ENCODE results near the gene VRTN.

Gene VRTN

DNA sequence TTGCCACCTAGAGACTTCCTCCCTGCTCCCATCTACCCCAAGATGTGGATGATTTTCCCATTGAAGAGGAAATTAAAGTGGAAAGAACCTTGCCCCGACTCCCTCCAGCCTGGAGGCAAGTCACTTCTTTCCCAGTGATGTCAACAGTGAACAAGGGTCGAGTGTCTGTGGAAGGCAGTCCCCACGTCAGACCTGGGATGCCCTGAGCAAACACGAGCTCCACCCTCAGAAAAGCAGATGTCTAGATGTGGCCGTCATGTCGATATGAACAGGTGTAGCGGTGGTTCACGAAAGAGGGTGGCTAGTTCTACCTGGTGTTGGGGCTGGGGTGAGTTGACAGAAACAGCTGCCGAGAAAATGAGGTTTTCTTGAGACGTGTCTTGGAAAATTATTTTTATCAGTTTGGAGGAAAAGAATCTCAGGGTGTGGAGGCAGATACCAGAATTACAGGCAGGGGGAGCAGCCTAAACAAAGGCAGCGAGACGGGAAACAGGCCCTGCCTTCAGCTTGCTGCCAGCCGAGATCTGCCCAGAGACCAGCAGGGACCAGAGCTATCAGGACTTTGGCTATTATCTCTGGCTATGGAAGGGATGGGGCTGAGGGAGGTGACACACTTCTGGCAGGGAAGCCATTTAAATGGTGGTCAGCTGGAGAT, 51.9 kb downstream of the VRTN start:
- DNase-seq, result no peak

DNA sequence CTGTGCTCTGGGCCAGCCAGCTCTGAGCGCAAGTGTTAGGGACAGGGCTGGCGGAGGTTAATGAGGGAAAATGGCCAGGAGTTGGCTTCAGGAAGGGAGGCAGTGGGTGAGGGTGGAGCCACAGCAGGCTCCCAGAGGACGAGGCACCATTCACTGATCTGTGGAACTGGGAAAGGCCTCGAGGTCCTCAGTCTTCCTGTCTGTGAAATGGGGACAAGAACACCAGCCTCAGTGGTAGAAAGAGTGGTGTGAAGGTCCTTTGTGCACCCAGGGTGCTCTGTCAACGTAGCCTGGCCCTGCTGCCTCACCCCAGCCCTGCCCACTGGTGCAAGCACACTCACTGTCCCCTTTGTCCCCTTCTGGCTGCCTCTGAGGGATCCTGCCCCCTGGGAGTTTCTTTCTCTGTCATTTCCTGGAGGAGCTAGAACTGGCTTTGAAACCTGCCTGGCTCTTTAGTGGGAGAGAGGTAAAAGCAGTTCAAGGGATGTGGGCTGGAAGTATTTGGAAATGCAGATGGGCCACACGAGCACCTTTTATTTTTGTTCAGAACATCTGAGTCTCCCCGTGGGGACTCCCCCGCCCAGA, 52.7 kb downstream of the VRTN start:
- DNase-seq, result no peak

DNA sequence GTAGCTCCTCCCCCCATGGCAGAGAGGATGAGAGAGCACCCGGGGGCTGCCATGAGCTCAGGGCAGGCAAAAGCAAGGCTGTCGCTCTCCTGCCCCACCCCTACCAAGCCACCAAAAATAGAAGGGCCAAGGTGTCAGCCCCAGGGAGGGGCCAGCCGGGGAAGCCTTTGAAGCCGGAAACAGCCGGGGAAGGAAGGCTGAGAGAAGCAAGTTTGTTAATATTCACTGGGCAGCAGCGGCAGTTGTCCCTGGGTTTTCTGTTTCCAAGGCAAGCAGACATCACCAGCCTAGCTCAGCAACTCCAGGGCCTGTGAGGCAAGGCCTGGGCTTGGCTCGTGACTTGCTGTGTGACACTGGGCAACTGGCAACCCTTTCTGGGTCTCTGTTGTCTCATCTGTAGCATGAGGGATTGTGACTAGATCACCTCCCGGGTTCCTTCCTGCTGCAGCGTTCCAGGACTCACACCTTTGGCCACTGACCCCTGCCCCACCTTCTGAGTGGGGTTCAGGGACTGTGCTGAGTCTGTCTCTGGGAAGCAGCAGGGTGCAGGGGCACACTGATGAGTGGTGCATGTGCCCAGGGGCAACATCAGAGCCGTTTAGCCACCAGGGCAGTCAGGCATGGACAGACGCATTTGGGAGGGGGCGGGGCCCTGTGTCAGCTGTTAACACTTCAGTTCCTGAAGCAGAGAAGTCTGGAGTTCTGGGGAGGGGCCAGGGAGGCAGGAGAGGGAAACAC, 53.4 kb downstream of the VRTN start:
- DNase-seq, result peak; percentile 42

DNA sequence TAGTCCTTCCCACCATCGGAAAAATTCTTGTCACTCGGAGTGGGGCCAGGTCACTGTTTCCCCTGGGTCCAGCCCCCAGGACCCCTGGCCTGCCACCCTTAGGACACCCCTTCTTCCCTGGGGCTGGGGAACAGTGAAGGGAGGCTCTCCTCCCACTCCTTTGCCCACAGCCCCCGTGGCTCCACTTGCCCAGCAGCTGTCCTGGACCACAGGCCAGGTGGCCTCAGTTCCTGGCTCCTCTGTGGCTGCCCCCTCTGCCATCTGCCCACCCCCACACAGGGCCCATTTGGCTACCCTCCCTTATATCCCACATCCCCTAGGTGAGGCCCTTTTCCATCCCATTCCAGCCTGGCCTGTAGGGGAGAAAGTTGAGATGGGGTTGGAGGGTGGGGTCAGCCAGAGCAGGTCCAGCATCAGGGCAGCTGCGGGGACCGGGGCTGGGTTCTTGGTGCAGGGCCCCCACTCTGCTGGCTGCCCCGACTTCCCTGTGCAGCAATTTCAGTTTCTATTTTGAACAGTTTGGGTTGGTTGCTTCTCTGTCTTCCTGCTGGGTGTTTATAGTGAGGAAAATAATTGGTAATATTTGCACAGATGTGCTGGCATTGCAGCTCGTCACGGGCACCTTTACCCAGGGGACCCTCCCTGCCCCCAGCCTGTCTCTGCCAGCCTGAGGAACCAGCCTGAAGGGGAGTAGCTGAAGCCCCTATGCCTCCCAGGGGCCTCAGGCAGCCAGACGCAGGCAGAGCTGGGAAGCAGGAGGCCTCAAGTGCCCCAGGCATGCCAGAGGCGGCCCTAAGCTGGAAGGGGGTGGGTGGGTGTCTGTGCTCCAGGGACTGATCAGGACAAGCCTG, 54.4 kb downstream of the VRTN start:
- DNase-seq, result no peak

DNA sequence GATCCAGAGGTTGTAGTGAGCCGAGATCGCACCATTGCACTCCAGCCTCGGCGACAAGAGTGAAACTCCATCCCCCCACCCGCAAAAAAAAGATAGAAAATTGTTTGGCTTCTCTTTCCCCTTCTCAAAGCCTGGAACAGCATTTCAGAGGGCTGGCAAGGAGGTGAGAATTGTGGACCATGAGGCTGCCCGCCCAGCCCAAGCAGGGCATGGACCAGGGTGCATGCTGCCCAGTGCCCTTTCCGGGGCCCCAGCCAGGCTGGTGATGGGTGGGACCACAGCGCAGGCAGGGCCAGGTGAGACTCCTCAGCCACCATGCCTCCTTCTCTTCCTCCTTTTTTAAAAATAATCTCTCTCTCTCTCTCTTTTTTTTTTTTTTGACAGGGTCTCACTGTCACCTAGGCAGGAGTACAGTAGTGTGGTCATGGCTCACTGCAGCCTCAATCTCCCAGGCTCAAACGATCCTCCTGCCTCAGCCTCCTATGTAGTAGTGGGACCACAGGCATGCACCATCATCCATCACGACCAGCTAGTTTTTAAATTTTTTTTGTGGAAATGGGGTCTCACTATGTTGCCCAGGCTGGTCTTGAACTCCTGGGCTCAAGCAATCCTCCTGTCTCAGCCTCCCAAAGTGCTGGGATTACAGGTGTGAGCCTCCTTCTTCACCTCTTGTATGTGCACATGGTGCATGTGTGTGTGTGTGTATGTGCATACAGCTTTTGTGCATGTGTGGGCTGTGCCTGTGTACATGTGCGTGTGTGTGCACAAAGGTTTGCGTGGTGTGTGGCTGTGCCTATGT, 55.5 kb downstream of the VRTN start:
- DNase-seq, result no peak

DNA sequence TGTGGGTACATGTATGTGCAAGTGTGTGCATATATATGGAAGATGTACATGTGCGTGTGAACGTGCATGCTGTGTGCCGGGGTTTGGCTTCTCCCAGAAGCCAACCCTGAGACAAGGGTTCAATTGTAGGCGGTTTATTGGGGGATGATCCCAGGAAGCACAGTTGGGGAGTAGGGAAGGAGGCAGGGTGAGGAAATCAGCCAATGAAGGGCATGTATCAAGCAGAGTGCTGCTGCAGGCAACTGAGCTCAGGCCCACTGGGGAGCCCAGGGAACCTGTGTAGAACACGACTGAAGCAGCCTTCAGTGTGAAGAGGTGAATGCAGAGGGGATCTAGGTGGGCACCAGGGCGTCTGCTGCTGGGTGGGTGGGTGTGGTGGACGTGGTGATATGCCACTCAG, 56.2 kb downstream of the VRTN start:
- no peak for DNase-seq

DNA sequence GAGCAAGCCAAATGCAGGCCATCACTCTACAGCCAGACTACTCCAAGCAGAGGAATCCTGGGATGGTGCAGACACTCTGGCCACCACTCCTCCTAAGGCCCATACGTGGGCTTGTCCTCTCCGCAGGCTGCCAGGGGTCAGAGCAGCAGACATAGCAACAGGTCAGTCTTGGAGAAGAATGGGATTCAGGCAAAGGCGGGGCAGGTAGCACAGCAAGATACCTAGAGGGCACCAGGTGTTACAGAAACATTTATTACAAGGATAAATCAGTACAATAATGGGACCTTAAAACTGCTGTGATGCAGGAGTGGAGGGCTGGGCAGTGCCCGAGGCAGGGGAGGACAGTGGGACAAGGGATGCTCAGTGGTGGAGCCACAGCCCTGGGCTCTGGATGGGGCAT, 57.4 kb downstream of the VRTN start:
- DNase-seq, result no peak

DNA sequence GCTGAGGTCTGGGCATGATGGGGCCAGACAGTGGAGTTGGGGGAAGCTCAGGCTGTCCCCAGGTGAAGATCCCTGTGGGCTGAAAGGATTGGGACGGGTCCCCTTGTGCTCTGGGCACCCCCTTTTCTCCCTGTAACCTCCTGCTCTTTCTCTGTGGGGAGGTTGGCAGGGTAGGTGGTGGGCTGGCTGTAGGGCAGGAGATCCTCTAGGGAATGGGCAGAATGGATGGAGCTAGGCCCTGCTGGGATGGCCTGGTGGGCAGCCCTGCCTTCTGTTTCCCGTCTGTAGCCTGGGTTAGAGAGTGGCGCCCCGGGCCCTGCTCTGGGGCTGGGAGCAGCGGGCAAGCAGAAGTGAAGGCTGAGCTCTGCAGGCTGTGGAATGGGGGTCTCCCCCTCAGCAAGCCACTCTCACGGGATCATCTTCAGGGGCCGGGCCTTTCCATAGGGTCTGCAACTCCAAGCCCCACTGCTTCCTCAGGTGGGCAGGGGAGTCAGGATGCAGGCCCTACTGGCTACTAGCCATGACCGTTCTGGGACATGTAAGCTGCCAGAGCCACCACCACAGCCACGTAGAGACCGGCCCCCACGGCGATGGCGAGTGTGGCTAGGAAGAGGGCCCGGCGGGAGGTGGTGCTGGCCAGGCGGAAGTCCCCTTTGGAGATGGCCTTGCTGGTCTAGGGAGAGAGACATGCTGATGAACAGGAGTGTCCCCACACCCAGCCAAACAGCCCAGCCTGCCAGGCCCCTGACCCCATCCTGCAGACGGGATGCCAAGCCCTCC, 58.9 kb downstream of the VRTN start:
- DNase-seq, result no peak

DNA sequence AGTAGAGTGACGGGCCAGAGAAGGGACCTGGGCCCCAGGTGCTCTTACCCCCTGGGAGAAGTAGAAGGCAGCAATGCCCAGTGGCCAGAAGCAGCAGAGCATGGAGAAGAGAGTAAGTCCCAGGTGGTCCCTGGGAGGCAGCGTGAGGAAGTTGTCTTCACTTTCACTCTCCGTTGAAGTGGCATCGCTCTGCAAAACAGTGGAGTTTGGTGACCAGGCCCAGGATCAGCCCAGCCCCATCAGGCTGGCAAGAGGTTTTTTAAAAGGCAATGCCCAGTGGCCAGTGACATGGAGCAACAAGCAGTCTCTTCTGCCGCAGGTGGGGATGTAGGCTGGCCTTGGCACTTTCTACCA, 59.5 kb downstream of the VRTN start:
- DNase-seq, result no peak

DNA sequence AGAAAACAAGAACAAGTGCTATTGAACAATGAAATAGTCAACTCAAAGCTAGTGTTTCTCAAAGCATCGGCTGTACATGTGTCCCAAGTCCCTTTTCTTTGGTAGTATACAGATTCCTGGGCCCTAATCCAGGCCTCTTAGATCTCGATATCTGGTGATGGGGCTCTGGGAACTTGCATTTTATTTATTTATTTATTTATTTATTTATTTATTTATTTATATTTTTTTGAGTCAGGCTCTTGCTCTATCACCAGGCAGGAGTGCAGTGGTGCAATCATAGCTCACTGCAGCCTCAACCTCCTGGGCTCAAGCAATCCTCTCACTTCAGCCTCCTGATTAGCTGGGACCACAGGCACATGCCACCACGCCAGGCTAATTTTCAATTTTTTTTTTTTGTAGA, 60.6 kb downstream of the VRTN start:
- DNase-seq, result no peak

DNA sequence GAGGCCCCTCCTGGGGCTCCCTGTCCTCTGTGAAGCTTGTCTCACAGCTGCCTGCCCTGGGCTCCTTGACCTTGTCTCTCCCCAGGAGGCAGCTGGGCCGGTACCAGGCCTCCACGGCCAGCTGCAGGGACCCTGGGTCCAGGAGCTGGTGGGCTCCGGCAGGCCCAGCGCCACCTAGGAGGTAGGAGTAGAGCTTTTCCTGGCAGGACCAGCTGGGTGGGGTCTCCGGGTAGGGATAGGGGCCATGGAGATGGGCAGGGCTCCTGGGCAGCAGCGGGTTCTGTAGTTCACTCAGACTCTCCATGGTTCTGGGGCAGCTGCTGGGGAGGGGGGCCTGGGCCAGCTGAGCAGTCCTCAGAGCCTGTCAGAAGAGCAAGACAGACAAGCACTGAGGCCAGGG, 61.2 kb downstream of the VRTN start:
- DNase-seq, result no peak

Measured in activated T-cell treated with anti-CD3 and anti-CD28 coated beads for 4 hours (primary cell).